HG03520 (cell line): ENCODE data around the gene NXPH2.

Experiments
- ATAC-seq: cut with Tn5 transposase; IDR thresholded peaks from one replicate; pipeline ENCODE4 v1.9.1; 2021; ENCODE audit warnings: mild to moderate bottlenecking, moderate library complexity; ENCODE audit not compliant: unreplicated experiment

The NXPH2 gene

GRCh38 chr2:138640921-138641676 is 139.1 kb downstream of the NXPH2 start:
- ATAC-seq: peak; percentile 50

GRCh38 chr2:138637686-138638085 is 142.5 kb downstream of the NXPH2 start:
- no peak for ATAC-seq

- no peak for ATAC-seq
Measured at GRCh38 chr2:138637061-138637460, 143.1 kb downstream of the NXPH2 start.

- ATAC-seq: no peak
Measured at GRCh38 chr2:138633049-138633448, 147.1 kb downstream of the NXPH2 start.

GRCh38 chr2:138632066-138632620 is 148.0 kb downstream of the NXPH2 start:
- ATAC-seq: no peak

- ATAC-seq: no peak
Measured at GRCh38 chr2:138630164-138630563, 150.0 kb downstream of the NXPH2 start.

- ATAC-seq: no peak
Measured at GRCh38 chr2:138626148-138626547, 154.0 kb downstream of the NXPH2 start.

GRCh38 chr2:138622613-138623012 is 157.6 kb downstream of the NXPH2 start:
- ATAC-seq: no peak

GRCh38 chr2:138621139-138621538 is 159.1 kb downstream of the NXPH2 start:
- no peak for ATAC-seq

GRCh38 chr2:138620431-138620830 is 159.8 kb downstream of the NXPH2 start:
- ATAC-seq: no peak
